ENCODE data around the gene MAN2C1. TPM values are rescaled to one million over a fixed set of nuclear protein-coding genes. Genes with fewer than 3 reads are reported as not detected.
A peak's percentile ranks its signal among the peaks of the same experiment; 100 is the strongest.

MAN2C1 gene
- total and polyA plus RNA-seq, 9 of the 15 experiments (the other 6 are each of a cell fraction or from before 2014, with no cell fraction given), result 2.0 to 141 (median 39.9) TPM

GRCh38 chr15:75348034-75348561 lies 20.3 kb downstream of the MAN2C1 start (continued):
- TF ChIP-seq MITF (IDR thresholded peaks at IDR 0.05) (no peak), KDM5B (IDR thresholded peaks at IDR 0.05; ENCODE audit: insufficient replicate concordance, low read depth, low read length) (no peak), TAF1 (IDR thresholded peaks at IDR 0.05; ENCODE audit: control insufficient read depth, extremely low read depth, insufficient read depth, low read length, severe bottlenecking) (peak; percentile 36), NR2C1 (IDR thresholded peaks at IDR 0.05) (no peak), NR2C1 (tag; IDR thresholded peaks at IDR 0.05) (no peak), COPS2 (conservative IDR thresholded peaks at IDR 0.05) (no peak), CREB5 (CRISPR knock-in tag; IDR thresholded peaks at IDR 0.05) (no peak), ELF4 (CRISPR knock-in tag; IDR thresholded peaks at IDR 0.05) (no peak), GATAD2B (IDR thresholded peaks at IDR 0.05; ENCODE audit: borderline replicate concordance) (no peak), FOXA1 (IDR thresholded peaks at IDR 0.05; ENCODE audit: borderline replicate concordance) (no peak), ZNF707 (CRISPR knock-in tag; conservative IDR thresholded peaks at IDR 0.05) (no peak), NR2C2 (CRISPR knock-in tag; IDR thresholded peaks at IDR 0.05) (no peak), NR2C2 (tag; IDR thresholded peaks at IDR 0.05) (no peak), TRIM25 (IDR thresholded peaks at IDR 0.05; ENCODE audit: borderline replicate concordance) (no peak), POU5F1 (IDR thresholded peaks at IDR 0.05; ENCODE audit: borderline replicate concordance, low read depth, low read length, partially characterized antibody) (no peak), ZNF24 (IDR thresholded peaks at IDR 0.05) (no peak), ZC3H8 (IDR thresholded peaks at IDR 0.05) (no peak), HINFP (tag; conservative IDR thresholded peaks at IDR 0.05; ENCODE audit: low read depth) (no peak)
